ENCODE data around the gene S100A7.
"Not testable (repeated sequence)": the region's sequence is repeated elsewhere in the genome, so short reads cannot be mapped to it uniquely, and the experiment has no call there.

The S100A7 gene

DNA sequence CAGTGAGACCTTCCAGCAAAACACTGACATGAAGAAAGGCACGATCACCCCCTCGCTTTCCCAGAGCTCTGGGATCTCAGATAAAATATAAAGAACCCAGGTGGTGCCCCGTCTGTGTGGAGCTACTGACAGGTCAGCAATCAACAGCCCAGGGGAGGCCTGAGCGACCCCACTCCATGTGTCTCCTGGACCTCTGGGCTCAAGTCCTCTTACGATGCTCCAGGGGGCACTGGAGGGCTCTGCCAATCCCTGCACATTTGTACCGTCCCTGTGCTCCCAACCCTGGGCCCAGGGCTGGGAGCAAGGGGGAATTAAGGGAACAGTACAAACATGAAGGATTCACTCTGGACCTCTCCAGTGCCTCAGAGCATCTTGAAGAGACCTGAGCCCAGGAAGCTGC is 31.7 kb downstream of the S100A7 start:
- Mint-ChIP-seq H3K27me3 (peaks cover 58% of the 10 kb centered on the region), H3K4me1 (no peaks in the 10 kb centered on the region), H3K9me3 (no peaks in the 10 kb centered on the region), H3K4me3 (no peak overlapping the region), H3K27ac (no peak overlapping the region), H3K36me3 (no peaks in the 10 kb centered on the region)
- ATAC-seq: no peak

DNA sequence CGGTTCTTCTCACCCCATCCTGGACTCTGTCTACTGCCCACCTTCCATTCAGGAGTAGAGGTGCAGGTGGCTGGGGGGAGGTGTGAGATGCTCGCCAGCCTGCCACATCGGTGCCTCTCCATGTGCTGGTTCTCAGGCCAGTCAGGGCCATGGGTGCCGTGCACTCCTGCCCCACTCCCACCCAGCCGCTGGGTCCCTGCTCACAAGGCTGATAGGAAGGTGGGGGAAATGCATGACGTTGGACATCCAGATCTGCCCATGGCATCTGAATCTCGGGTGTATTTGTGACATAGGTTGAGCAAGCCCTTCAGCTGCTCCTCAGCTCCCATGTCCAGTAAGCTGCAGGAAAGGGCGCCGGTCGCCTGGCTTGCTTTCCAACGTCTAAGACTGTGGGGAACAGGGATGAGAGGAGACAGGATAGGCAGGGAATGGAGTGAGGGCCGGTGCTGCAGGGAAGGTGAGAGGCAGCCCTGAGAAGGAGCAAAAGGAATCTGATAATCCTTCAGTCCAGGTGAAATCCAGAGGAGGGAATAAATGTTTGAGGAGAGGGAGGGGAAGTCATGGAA is 32.3 kb downstream of the S100A7 start:
- no peaks in the 10 kb centered on the region for H3K4me1 Mint-ChIP-seq
- ATAC-seq: peak; percentile 14
- H3K4me3 Mint-ChIP-seq: no peak overlapping the region
- H3K27ac Mint-ChIP-seq: no peak overlapping the region
- no peaks in the 10 kb centered on the region for H3K36me3 Mint-ChIP-seq
- H3K27me3 Mint-ChIP-seq: peaks cover 58% of the 10 kb centered on the region
- H3K9me3 Mint-ChIP-seq: peaks cover 3% of the 10 kb centered on the region

DNA sequence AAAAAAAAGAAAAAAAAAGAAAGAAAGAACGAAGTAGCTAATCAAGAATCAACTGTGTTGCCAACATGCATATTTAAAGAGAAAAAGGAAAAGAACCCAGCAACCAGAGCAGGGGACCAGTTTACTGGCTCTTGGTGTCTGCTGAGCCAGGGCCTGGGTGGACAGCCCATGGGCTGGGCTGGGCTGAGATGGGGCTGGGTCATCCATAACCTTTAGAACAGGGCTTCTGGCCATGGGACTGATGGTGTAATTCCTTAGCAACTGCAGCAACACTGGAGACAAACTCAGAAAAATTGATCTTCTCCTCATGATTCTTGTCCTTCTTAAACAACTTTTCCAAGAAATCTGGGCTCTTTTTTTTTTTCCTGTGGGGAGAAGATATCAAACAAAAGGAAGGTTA is 33.6 kb downstream of the S100A7 start:
- H3K27ac Mint-ChIP-seq: no peak overlapping the region
- H3K9me3 Mint-ChIP-seq: peaks cover 3% of the 10 kb centered on the region
- H3K4me3 Mint-ChIP-seq: no peak overlapping the region
- ATAC-seq: no peak
- no peaks in the 10 kb centered on the region for H3K4me1 Mint-ChIP-seq
- peaks cover 58% of the 10 kb centered on the region for H3K27me3 Mint-ChIP-seq
- no peaks in the 10 kb centered on the region for H3K36me3 Mint-ChIP-seq

DNA sequence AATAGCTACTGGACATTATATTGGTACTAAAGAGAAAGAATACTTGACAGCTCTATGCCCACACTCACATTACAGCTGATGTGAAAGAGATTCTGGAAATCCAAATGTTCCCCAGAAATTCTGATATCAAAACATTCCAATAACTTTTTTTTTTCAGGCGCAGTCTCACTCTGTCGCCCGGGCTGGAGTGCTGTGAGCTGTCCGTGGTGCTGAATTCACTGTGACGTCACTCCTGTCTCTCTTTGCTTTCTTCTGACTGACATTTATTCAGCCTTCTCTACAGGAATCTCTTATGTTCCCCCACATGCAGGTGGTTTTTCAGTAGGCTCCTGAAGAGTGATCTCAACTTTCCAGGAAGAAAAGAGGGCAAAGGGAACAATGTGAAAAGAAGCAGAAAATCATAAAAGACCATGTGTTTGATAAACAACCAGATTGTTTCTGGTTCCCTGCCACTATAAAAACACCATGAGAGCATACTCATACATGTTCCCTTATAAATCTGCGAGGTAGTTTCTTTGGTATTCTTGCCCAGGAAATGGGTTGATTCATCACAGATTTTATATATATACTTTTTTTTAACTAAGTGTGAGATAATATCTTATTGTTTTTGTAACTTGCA is 37.9 kb downstream of the S100A7 start:
- ATAC-seq: no peak
- Mint-ChIP-seq H3K36me3 (no peaks in the 10 kb centered on the region), H3K27me3 (peaks cover 67% of the 10 kb centered on the region)

DNA sequence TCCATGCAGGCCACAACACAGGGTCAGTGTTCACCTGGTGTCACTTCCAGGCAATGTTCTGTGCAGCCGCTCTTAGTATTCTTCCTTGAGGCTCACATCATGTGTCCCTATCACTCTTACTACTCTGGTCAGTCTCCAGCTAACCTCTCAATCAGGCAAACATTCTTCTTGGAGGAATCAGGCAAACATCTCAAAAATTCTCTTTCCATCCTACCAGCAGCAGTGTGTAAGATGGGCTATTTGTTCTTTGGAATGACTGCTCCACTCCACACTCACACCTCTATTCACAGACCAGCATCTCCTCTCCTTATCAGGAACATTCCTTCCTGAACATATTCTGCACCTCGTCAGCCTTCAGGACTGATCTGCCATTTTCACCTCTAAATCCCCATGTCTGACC is 40.1 kb downstream of the S100A7 start:
- Mint-ChIP-seq H3K4me3 (no peak overlapping the region), H3K9me3 (peaks cover 3% of the 10 kb centered on the region), H3K27me3 (peaks cover 48% of the 10 kb centered on the region), H3K4me1 (peaks cover 8% of the 10 kb centered on the region), H3K27ac (no peak overlapping the region), H3K36me3 (no peaks in the 10 kb centered on the region)
- ATAC-seq: no peak

More for the DNA sequence above, 37.9 kb downstream of the S100A7 start:
- no peaks in the 10 kb centered on the region for H3K4me1 Mint-ChIP-seq
- peaks cover 3% of the 10 kb centered on the region for H3K9me3 Mint-ChIP-seq
- no peak overlapping the region for H3K27ac Mint-ChIP-seq
- no peak overlapping the region for H3K4me3 Mint-ChIP-seq

DNA sequence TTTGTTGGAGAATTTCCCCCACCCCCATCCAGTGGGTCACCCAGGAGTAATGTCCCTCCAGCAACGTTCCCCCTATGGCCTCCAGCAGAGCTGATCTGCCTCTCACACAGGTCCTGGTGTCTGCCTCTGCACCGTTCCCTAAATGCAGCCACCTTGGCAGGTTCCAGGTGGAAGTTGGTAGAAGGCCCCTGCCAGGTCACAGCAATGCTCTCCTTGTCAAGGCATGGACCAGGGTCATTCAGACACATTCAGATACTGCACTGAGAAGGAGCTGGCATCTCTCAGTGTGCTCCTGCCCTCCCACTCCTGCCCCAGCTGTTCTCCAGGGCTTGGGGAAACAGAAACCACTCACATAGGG is 41.0 kb downstream of the S100A7 start:
- H3K36me3 Mint-ChIP-seq: not testable (repeated sequence)

DNA sequence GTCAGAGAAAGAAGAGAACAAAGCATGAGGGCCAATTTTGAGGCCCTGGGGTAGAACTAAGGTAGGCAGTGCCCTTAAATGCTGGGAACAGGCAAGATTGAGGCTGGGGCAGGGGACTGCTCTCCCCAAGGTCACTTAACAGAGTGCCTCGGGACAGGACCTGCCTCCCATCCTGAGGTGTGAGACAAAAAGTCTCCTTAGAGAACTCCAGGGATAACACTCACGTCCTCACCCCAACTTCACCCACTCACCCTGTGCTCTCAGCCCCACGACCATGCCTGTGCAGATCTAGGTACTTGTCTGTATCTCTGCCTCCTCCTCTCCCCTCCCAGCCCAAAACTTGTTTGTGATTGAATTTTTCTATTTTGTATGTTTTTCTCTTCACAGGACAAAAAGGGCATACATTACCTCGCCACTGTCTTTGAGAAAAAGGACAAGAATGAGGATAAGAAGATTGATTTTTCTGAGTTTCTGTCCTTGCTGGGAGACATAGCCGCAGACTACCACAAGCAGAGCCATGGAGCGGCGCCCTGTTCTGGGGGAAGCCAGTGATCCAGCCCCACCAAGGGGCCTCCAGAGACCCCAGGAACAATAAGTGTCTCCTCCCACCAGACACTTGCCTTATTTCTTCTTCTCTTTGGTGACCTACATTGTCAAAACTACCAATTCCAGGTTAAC is 41.6 kb downstream of the S100A7 start:
- H3K27ac Mint-ChIP-seq, H3K36me3 Mint-ChIP-seq, H3K9me3 Mint-ChIP-seq, ATAC-seq, H3K4me1 Mint-ChIP-seq, H3K4me3 Mint-ChIP-seq: not testable (repeated sequence)
- peaks cover 34% of the 10 kb centered on the region for H3K27me3 Mint-ChIP-seq

More for the DNA sequence above, 41.0 kb downstream of the S100A7 start:
- H3K9me3 Mint-ChIP-seq, H3K27ac Mint-ChIP-seq, H3K4me3 Mint-ChIP-seq, ATAC-seq, H3K4me1 Mint-ChIP-seq: not testable (repeated sequence)
- H3K27me3 Mint-ChIP-seq: peaks cover 39% of the 10 kb centered on the region

DNA sequence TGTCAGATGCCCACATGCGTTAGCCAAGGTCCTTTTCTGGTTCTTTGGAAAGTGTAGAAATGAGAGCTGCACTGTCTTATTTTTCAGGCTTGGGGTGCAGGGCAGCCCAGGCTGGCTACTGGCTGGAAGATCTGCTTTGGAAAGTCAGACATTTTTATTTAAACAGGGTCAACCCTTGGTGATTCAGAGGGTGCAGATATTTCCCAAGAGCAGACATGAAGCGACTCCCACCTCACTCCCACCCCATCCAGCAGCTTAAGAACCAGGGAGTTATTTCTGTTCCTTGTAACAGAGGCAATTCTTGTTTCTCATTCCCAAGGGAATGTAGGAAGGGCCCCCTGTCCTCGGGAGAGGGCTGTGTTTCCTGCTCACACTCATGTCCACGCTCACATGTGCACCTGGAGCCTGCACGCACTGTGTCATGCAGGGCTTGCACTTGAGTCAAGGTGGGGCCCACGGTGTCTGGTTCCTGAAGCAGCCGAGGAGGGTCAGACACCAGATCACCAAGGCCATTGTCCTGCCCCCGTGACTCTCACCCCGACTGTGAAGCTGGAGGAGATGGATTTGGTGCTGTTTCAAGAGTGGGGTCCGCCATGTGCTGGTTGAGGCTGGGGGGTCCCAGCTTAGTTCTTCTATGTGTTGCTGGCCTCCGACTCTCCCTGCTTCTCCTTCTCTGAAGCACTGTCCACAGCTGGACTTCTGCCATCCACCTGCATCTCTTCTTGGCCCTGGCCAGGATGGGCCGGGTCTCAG is 43.1 kb downstream of the S100A7 start:
- H3K27ac Mint-ChIP-seq: no peak overlapping the region
- H3K27me3 Mint-ChIP-seq: peaks cover 34% of the 10 kb centered on the region
- H3K4me1 Mint-ChIP-seq: peaks cover 8% of the 10 kb centered on the region

DNA sequence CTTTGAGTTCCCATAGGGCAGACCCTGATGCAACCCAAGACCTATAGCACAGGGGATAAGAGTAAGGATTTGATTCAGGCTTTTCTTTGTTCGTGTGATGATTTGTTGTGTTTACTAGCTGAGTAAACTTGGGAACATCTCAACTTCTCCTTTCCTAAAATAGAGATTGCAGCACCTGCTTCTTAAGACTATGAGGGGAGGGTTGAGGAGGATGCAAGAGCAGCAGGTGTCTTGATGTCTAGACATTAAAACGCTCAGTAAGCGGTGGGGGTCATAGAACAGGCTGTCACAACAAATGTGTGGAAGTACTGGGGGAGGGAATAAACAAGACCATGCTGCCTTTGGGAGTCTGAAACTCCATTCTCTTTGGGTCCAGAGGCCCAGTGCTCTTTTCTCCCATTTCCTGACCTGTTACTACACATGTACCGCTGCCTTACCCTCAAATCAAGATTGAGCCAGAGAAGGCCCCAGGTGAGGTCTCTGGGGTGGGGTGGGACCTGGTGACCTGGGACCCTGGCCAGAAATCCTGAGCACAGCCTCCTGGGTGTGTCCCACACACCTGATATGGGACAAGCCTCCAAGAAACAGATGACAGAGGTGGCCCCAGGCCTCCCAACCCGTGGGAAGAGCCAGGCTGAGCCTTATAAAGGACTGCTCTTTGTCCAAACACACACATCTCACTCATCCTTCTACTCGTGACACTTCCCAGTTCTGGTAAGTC is 44.4 kb downstream of the S100A7 start, which contains the start of gene S100A7A:
Gene S100A7A, plus strand, starts transcription at position 671 of the 721 bp plus-strand sequence. CDS start 1,563 bp downstream, outside the sequence.
- H3K4me3 Mint-ChIP-seq: no peak within 1 kb of the TSS
- peaks cover 11% of the 10 kb centered on the region for H3K9me3 Mint-ChIP-seq
- peaks cover 8% of the 10 kb centered on the region for H3K4me1 Mint-ChIP-seq
- no peak within 1 kb of the TSS for H3K27ac Mint-ChIP-seq
- peaks cover 29% of the 10 kb centered on the region for H3K27me3 Mint-ChIP-seq
- no peaks in the 10 kb centered on the region for H3K36me3 Mint-ChIP-seq
- peak; percentile 66 for ATAC-seq

More for the DNA sequence above, 43.1 kb downstream of the S100A7 start:
- Mint-ChIP-seq H3K9me3 (peaks cover 6% of the 10 kb centered on the region), H3K4me3 (no peak overlapping the region), H3K36me3 (no peaks in the 10 kb centered on the region)
- ATAC-seq: no peak

DNA sequence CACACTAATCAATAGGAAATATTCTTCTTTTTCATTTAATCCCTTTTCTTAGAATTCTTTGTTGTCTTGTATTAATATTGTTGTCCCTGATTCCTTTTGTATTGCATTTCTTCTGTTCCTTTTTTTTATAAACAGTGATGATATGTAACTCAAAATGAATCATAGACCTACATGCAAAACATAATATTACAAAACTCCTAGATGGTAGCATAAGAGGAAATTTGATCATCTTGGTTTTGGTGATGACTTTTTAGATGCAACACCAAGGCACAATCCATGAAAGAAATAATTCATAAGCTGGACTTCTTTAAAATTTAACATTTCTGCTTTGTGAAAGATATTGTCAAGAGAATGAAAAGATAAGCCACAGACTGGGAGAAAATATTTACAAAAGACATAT is 46.5 kb downstream of the S100A7 start:
- peaks cover 26% of the 10 kb centered on the region for H3K27me3 Mint-ChIP-seq
- peaks cover 11% of the 10 kb centered on the region for H3K9me3 Mint-ChIP-seq
- not testable (repeated sequence) for H3K4me3 Mint-ChIP-seq, H3K27ac Mint-ChIP-seq, H3K4me1 Mint-ChIP-seq, ATAC-seq, H3K36me3 Mint-ChIP-seq
